ENCODE data around the gene CHST1. TPM values are rescaled to one million over a fixed set of nuclear protein-coding genes. Genes with fewer than 3 reads are reported as not detected.

The CHST1 gene
- total RNA-seq, 1 experiment from 2014 or later, result 3.1 TPM

GRCh38 chr11:45660729-45661438, 4.5 kb downstream of the CHST1 start:
- DNase-seq (ENCODE audit: low read depth), result no peak

DNA sequence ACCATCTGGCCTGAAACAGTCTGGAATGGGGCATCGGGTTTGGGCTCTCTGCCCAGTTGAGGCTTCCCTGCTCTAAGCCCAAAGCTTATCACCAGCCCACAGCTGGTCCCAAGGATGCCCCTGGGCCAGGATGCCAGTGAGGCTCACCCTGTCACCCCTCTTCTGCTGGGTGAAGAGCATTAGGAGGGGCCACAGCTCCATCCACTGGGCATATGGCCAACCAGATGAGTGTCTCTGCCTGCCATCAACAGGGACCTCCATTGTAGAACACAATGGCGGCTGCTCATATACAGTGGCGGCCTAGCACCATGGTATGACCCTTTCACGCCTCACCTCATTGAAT, 5.6 kb downstream of the CHST1 start:
- no peak for DNase-seq (ENCODE audit: low read depth)

GRCh38 chr11:45659031-45659817, 6.2 kb downstream of the CHST1 start:
- no peak for DNase-seq (ENCODE audit: low read depth)

- DNase-seq (ENCODE audit: low read depth), result peak; percentile 63
Observed at GRCh38 chr11:45658292-45658991, 7.0 kb downstream of the CHST1 start.

DNA sequence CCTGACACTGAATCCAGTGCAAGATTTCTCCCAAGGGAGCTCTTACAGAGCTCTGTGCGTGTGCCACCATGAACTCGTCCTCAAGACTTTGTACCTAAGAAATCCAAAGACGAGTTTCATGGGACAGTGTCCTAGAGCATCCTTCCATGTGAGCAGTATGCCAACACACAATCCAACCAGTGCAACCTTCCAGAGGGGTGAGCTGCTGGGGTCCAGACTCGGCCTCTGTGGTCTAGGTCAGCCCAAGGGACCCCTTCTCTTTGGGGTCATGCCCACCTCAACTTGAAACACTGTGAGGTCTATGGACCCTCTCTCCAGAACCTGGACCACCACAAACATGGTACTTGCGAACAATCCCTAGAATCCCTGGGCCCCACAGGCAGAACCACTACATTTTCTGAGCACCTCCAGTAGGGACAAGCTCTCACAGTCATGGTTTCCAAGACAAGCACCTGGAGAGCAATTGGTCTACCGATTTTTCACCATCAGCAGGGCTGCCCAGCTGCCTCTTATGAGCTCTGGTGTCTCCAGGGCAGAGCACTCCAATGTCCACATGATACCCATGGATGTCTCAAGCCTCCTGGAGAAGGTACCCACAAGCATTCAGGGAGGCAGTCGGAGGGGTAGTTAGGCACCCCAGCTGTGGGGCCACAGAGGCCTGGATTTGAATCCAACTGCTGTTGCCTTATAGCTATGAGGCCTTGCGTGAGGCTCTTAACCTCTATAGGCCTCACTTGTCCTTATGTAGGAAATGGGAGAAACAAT, 7.7 kb downstream of the CHST1 start:
- DNase-seq (ENCODE audit: low read depth), result no peak

- DNase-seq (ENCODE audit: low read depth), result no peak
Observed at GRCh38 chr11:45655831-45656230, 9.6 kb downstream of the CHST1 start.

DNA sequence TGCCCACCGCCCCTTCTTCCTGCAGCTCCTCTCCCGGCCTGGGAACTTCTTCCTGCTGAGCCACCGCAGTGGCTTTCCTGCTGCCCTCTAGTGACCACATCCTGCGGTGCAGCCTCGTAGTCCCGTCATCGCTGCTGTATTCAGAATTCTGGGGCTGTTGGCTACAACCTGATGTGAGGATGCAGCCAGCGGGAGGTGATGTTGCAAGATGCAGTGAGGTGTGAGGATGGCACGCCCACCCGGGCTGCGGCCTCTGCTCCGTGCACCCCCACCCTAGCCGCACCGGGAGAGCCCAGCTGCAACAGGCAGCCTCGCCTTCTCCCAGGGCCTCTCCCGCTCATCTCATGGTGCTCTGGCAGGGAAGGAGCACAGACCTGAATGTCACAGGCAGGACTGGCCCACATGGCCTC, 10.1 kb downstream of the CHST1 start:
- DNase-seq (ENCODE audit: low read depth), result peak; percentile 51

- DNase-seq (ENCODE audit: low read depth), result no peak
Observed at GRCh38 chr11:45655012-45655283, 10.5 kb downstream of the CHST1 start.

DNA sequence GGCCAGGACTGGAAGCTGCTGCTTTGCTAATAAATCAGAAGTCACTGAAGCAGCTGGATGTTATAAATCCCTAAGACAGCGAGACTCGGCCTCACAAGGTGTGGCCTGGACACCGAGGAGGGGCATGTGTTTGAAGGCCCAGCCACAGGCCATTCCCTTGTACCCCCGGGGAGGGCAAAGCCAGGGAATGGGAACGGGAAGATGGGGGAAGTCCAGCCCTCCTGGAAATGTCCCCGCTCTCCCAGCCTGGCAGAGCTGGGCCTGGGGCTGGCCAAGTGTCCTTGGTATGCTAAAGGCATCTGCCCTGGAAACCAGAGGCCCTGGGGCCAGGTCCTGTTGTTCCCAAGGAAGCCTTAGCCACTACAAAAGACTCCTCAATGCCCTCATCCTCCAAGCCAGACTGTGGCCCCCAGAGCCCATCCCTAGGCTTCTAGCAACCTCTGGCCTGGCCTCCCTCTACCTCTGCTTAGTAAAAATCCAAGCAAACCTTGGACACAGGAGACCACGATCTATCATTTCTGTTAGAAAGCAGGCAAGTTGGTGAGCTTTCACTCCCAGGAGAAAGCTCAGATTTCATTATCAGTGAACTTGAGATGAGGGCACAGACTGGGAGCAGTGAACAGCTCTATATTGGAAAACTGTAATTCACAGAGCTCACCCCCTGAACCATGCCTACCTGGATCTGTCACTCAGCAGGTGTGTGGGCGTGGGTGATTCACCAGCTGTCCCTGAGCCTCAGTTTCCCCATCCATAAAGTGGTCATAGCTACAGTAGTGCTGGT, 11.0 kb downstream of the CHST1 start:
- DNase-seq (ENCODE audit: low read depth), result no peak

DNA sequence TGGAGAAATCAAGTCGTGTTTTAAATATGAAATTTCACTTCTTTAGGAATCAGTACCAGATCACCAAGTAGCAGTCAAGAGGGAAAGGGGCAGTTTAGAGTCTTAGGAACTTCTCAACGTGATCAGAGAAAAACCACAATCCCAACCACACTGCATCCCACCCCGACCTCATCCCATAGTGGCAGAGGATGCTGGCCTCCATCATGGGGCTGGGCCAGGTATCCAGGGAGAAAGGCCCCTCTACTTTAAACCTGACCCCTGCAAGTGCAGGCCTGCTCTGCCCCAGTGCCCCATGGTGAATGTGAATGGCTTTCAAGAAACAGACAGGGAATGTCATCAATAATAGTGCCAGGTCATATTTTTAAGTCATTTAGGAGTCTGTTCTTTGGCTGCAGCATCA, 12.1 kb downstream of the CHST1 start:
- DNase-seq (ENCODE audit: low read depth), result no peak

GRCh38 chr11:45652781-45653180, 12.6 kb downstream of the CHST1 start:
- DNase-seq (ENCODE audit: low read depth), result peak; percentile 60

GRCh38 chr11:45651841-45652749, 13.3 kb downstream of the CHST1 start:
- no peak for DNase-seq (ENCODE audit: low read depth)

DNA sequence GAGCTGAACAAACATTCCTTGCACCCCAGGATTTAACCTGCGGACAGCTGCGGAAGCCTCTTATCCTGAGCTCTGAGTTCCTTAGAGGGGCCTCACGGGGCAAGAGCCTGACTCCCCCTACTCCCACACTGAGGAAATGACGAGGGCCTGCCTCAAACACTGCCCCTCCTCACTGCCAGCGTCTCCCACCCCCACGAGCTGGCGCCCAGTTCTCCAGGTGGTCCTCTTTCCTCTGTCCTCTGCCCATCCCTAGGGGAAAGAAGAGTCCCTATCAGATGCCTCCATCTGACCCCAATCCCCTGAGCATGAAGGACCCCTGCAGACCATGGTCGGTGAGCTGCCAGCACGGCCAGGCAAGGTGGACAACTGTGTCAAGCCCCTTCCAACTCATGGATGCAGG, 14.3 kb downstream of the CHST1 start:
- no peak for DNase-seq (ENCODE audit: low read depth)

DNA sequence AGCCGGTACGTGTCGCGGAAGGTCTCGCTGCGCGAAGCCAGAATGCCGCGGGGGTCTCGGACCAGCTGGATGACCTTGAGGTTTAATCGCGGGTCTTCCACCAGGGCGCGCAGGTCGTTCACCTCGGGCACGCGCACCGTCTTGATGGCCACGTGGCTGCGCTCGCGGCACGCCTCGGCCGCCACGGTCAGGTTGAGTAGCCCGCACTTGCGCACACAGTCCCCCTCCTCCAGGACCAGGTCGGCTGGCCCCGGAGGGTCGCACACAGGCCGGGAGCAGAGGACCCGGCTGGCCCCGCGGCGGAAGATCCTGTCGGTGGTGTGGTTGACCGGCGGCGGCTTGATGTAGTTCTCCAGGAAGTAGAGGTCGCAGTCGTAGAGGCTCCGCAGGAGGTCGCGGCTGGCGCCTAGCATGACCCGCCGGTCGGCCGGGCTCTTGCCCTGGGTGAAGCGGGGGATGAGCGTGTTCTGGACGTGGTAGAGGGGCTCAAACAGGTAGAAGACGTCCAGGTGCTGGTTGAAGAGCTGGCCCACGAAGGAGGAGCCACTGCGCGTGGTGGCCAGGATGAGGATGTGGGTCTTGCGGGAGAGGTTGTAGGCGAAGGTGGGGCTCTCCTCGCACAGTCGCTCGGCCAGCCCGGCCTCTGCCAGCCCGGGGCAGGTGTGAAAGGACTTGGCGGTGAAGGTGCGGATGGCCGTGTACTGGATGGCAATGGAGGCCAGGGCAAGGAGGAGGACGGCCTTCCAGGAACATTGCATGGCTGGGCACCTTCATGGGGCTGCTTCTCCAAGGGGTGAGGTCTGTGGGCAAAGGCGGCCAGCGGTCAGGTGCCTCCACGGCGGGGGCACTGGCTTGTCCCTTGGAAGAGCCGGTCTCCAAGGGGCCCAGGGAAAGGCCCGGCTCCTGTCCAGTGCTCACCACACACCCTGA, 15.0 kb downstream of the CHST1 start:
- no peak for DNase-seq (ENCODE audit: low read depth)

DNA sequence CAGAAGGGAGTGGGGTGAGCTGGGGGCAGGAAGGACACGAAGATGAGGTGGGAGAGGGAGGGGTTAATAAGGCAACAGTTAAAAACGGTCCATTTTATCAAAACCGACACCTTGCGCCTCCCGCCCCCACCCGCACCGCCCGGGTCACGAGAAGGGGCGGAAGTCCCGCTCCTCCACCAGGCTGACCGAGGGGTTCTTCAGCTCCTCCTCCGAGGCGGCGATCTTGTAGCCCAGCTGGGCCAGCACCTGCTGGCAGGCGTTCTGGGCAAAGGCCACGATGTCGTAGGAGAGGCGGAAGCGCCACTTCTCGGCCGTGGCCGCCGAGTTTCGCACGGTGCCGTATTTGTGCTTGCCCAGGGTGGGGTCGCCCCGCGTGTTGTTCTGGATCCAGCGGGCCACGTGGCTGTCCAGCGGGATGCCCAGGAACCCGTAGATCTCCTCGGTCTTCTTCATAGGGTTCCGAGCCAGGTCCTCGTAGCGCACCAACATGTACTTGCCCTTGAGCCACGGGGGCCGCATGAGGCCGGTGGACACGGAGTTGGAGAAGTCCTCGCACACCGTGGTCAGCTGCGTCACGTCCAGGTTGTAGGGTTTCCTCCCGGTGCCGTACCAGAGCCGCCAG, 15.8 kb downstream of the CHST1 start:
- DNase-seq (ENCODE audit: low read depth), result no peak

- DNase-seq (ENCODE audit: low read depth), result no peak
Observed at GRCh38 chr11:45648931-45649330, 16.5 kb downstream of the CHST1 start.

DNA sequence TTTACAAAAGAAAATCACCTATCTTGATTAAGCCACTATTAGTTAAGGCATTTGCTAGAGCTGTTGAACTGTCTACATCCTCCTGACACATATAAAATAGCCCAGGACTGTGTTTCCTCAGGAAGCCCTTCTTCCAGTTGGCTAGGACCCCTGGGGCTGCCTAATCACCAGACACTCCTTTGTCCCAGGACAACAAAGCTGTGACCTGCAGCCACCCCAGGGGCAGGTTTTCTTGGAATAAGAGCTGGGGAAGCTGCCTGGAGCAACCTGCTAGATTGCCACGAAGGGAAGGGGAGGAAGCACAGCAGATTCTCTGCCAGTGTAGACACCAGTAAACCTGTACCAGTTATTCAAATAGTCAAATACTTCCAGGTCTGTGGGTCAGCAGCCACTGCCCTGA, 17.6 kb downstream of the CHST1 start:
- DNase-seq (ENCODE audit: low read depth), result no peak

DNA sequence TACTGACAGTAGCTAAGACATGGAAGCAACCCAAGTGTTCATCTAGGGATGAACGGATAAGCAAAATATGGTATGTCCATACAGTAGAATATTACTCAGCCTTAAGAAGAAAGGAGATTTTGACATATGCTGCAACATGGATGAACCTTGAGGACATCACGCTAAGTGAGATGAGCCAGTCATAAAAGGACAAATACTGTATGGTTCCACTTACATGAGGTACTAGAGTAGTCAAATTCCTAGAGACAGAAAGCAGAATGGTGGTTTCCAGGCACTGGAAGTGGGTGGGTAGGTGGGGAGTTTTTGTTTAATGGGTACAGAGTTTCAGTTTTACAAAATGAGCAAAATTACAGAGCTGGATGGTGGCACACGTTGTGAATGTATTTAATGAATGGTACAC, 18.1 kb downstream of the CHST1 start:
- no peak for DNase-seq (ENCODE audit: low read depth)

Data from LHCN-M2 (cell line).